Natural killer cell (primary cell): ENCODE measurements around the gene MYCBP2. TPM values are rescaled to one million over a fixed set of nuclear protein-coding genes. Genes with fewer than 3 reads are reported as not detected.
A peak's percentile ranks its signal among the peaks of the same experiment; 100 is the strongest.
"Not testable (repeated sequence)": the region's sequence is repeated elsewhere in the genome, so short reads cannot be mapped to it uniquely, and the experiment has no call there.

Experiments
- ATAC-seq, 3 donors: fragments of 150-1000 bp in 2 of 3; fragments of 200-7000 bp in 1 of 3; cut with Tn5 transposase; 1 replicate in 1 of 3; 2 replicates in 2 of 3; pipeline ENCODE4 v1.10.0; 2021; ENCODE audit warnings: mild to moderate bottlenecking in 2 of 3, moderate library complexity in 2 of 3
- DNase-seq, 2 donors: peaks; one replicate each; pipeline versions ENCODE4 v3.0.0 to v3.0.0-alpha.2; 2013 to 2021; ENCODE audit warnings: mixed read lengths in 1 of 2
- H3K27ac ChIP-seq: one replicate; pipeline ENCODE4 v1.5.1; 2013; ENCODE audit warnings: mild to moderate bottlenecking, low read length
- H3K27me3 ChIP-seq: one replicate; pipeline ENCODE4 v1.6.1; 2013; ENCODE audit warnings: low read length; ENCODE audit not compliant: control insufficient read depth, insufficient read depth
- H3K36me3 ChIP-seq: one replicate; pipeline ENCODE4 v1.6.1; 2013; ENCODE audit warnings: low read length; ENCODE audit not compliant: control insufficient read depth, insufficient read depth
- H3K4me1 ChIP-seq: one replicate; pipeline ENCODE4 v1.6.1; 2013; ENCODE audit warnings: low read length; ENCODE audit not compliant: control insufficient read depth, insufficient read depth
- H3K4me3 ChIP-seq: one replicate; pipeline ENCODE4 v1.5.1; 2013; ENCODE audit warnings: low read length
- H3K9me3 ChIP-seq: one replicate; pipeline ENCODE4 v1.6.1; 2013; ENCODE audit warnings: low read length; ENCODE audit not compliant: control insufficient read depth, insufficient read depth
- H3K27ac Mint-ChIP-seq, 2 donors: one replicate each; pipeline ENCODE4 v1.8.0; 2022; ENCODE audit warnings: mild to moderate bottlenecking in 2 of 2, mixed read lengths in 2 of 2, moderate library complexity in 1 of 2
- H3K27me3 Mint-ChIP-seq, 2 donors: one replicate each; pipeline ENCODE4 v1.8.0; 2022; ENCODE audit warnings: low read depth in 2 of 2, mixed read lengths in 2 of 2
- H3K36me3 Mint-ChIP-seq: one replicate; pipeline ENCODE4 v1.8.0; 2022; ENCODE audit warnings: mixed read lengths
- H3K4me1 Mint-ChIP-seq, 2 donors: one replicate each; pipeline ENCODE4 v1.8.0; 2022; ENCODE audit warnings: mixed read lengths in 2 of 2
- H3K4me3 Mint-ChIP-seq: one replicate; pipeline ENCODE4 v1.8.0; 2022; ENCODE audit warnings: mild to moderate bottlenecking, moderate library complexity, mixed read lengths
- H3K9me3 Mint-ChIP-seq, 2 donors: one replicate each; pipeline ENCODE4 v1.8.0; 2022; ENCODE audit warnings: mixed read lengths in 2 of 2
- CTCF ChIP-seq: fragments of 200-600 bp; IDR thresholded peaks from one replicate; pipeline ENCODE4 v1.8.0; 2022; ENCODE audit warnings: antibody characterized with exemption
- whole genome bisulfite sequencing: methylation state at CpG from one replicate; pipeline ENCODE4 v1.1.7; 2013; ENCODE audit warnings: missing lambda C conversion rate; ENCODE audit not compliant: insufficient coverage; 5-methylcytosine and 5-hydroxymethylcytosine counted together
- intact Hi-C: fragments of 100-400 bp; cut with micrococcal nuclease; formaldehyde crosslinking; loops from one replicate; pipeline ENCODE4 v1.14.2; 2022
- total RNA-seq, 4 donors: library from RNA; stranded (reverse); fragments of 120-200 nt in 1 of 4; gene quantifications; one replicate each; pipeline versions ENCODE4 v1.2.3 to v1.2.4, GENCODE V29; 2013 to 2022

Gene MYCBP2
- total RNA-seq, 3 donors from 2014 or later (not counting 1 experiment from before 2014, with no cell fraction given), result 119 to 155 (median 147) TPM

DNA sequence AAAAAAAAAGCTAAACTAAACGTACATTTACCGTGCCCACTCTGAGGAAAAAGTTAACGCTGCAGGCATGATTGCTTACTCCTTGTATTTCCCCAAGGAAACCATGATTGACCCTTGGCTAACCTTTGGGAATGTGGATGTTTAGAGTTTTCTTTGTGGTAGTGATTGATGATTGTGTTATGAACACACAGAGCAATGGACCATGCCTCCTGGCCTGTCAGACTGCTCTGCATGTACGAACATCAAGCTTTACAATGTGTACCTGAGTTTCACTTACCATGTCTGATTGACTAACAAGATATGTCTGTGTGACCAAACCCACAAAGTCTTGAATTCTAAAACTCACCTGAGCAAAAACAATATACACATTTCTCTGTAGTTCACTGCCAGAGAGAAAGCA lies 35.1 kb downstream of the MYCBP2 start:
- Histone ChIP-seq H3K9me3 (no peaks in the 10 kb centered on the region), H3K27me3 (no peaks in the 10 kb centered on the region), H3K4me1 (no peaks in the 10 kb centered on the region), H3K27ac (no peak overlapping the region), H3K36me3 (peaks cover 51% of the 10 kb centered on the region), H3K4me3 (no peak overlapping the region)
- TF ChIP-seq CTCF, result no peak
- Mint-ChIP-seq H3K4me3 (no peak overlapping the region), H3K27ac (peak overlapping the region in 1 of 2 donors; percentile 3), H3K9me3 (no peaks in the 10 kb centered on the region), H3K27me3 (no peaks in the 10 kb centered on the region), H3K4me1 (peaks cover 26 to 36% of the 10 kb centered on the region in 2 donors), H3K36me3 (peaks cover 9% of the 10 kb centered on the region)
- ATAC-seq, result no peak
- DNase-seq, result no peak
- intact Hi-C loops, result no loop called here
- 98% methylated on average over 4 of the region's 4 CpGs for WGBS

DNA sequence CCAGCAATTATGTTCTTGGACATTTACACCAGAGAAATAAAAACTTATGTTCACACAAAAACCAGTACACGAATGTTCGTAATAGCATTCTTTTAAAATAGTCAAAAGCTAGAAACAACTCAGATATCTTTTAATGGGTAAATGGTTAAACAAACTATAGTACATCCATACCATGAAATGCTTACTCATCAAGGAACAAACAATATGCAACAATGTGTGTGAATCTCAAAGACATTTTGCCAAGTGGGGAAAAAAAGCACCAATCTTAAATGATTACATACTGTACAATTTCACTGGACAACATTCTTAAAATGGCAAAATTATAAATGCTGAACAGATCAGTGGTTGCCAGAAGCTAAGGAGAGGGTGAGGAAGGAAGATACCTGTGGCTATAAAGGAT lies 36.6 kb downstream of the MYCBP2 start:
- no peak overlapping the region for H3K27ac ChIP-seq
- H3K36me3 ChIP-seq, result peaks cover 46% of the 10 kb centered on the region
- no peaks in the 10 kb centered on the region for H3K9me3 Mint-ChIP-seq
- H3K36me3 Mint-ChIP-seq, result peaks cover 9% of the 10 kb centered on the region
- ATAC-seq (no peak), DNase-seq (no peak)
- no CpG with 5 or more reads among the region's 2 CpGs for WGBS
- no peaks in the 10 kb centered on the region for H3K27me3 Mint-ChIP-seq
- TF ChIP-seq CTCF, result no peak
- no peaks in the 10 kb centered on the region for H3K9me3 ChIP-seq
- H3K27me3 ChIP-seq, result no peaks in the 10 kb centered on the region
- H3K4me1 Mint-ChIP-seq, result peaks cover 26 to 35% of the 10 kb centered on the region in 2 donors
- no peak overlapping the region for H3K27ac Mint-ChIP-seq
- H3K4me1 ChIP-seq, result no peaks in the 10 kb centered on the region
- no peak overlapping the region for H3K4me3 ChIP-seq
- intact Hi-C loops, result no loop called here
- H3K4me3 Mint-ChIP-seq, result no peak overlapping the region

DNA sequence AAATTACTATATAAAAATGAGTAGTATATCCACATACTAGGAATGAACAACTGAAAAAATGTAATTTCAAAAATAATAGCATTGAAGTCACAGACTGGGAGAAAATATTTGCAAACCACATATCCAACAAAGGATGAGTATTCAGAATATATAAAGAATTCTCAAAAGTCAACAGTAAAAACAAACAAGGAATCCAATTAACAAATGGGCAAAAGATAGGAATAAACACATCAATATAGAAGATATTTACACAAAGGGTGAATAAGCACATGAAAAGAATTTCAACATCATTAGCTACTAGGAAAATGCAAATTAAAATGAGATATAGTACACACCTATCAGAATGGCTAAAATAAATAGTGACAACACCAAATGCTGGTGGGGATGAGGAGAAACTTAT lies 37.0 kb downstream of the MYCBP2 start:
- TF ChIP-seq CTCF, result no peak
- Histone ChIP-seq H3K4me1 (no peaks in the 10 kb centered on the region), H3K36me3 (peaks cover 49% of the 10 kb centered on the region), H3K4me3 (no peak overlapping the region), H3K27me3 (no peaks in the 10 kb centered on the region), H3K27ac (no peak overlapping the region), H3K9me3 (no peaks in the 10 kb centered on the region)
- H3K4me1 Mint-ChIP-seq, result peaks cover 26 to 36% of the 10 kb centered on the region in 2 donors
- DNase-seq (no peak), ATAC-seq (no peak)
- H3K36me3 Mint-ChIP-seq, result peaks cover 10% of the 10 kb centered on the region
- H3K4me3 Mint-ChIP-seq, result no peak overlapping the region
- peak overlapping the region in 1 of 2 donors; percentile 29 for H3K27ac Mint-ChIP-seq
- H3K9me3 Mint-ChIP-seq, result no peaks in the 10 kb centered on the region
- no peaks in the 10 kb centered on the region for H3K27me3 Mint-ChIP-seq
- intact Hi-C loops, result no loop called here

GRCh38 chr13:77285632-77286031 lies 41.3 kb downstream of the MYCBP2 start:
- H3K4me3 ChIP-seq, H3K9me3 Mint-ChIP-seq, H3K27ac ChIP-seq, H3K4me1 ChIP-seq, ATAC-seq, H3K27me3 Mint-ChIP-seq, H3K9me3 ChIP-seq, H3K27ac Mint-ChIP-seq, intact Hi-C loops, DNase-seq, H3K4me3 Mint-ChIP-seq, H3K27me3 ChIP-seq: not testable (repeated sequence)
- peaks cover 28% of the 10 kb centered on the region for H3K36me3 ChIP-seq
- 98% methylated on average over 3 of the region's 3 CpGs for WGBS
- H3K36me3 Mint-ChIP-seq, result peaks cover 15% of the 10 kb centered on the region
- peaks cover 19 to 38% of the 10 kb centered on the region in 2 donors for H3K4me1 Mint-ChIP-seq
